GM21526 (cell line): ENCODE results near the gene ROS1.
A peak's percentile ranks its signal among the peaks of the same experiment; 100 is the strongest.
"Not testable (repeated sequence)": the region's sequence is repeated elsewhere in the genome, so short reads cannot be mapped to it uniquely, and the experiment has no call there.

ENCODE experiments used
- ATAC-seq: cut with Tn5 transposase; IDR thresholded peaks from one replicate; pipeline ENCODE4 v1.9.1; 2021; ENCODE audit warnings: moderate library complexity; ENCODE audit not compliant: unreplicated experiment, low FRiP score

ROS1 gene

DNA sequence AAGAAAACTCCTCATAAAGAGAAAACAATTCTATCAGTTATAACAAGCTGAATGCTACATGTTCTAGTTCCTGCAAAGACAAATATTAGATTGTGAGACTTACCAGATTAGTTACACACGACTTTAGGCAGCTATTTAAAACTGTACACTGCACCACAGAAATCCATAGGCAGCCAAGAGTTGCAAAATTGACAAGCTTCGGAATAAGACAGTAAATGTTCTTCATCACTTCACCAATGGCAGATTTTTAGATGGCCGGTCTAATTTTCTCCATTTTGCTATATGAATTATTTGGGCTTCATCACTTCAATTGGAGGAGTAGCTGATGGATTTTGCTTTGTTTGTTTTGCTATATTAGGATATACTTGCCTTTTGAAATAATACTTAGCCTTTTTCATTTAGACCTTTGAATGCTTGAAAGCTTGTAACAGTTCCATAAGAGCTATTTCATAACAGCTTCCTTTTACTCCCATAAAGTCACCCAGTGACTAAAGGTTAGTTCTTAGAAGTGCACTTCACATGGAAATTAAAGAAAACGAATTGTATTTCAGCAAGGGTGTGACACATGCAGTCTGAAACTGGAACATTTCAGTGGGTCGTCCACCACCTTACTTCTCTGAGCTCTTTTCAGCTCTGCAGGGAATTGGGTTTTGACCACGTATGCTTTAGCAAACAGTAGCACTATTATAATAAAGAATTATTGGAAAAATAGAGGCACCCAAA, at the start of gene ROS1:
ROS1 (minus strand) TSS at position 512 of the 723 bp plus-strand sequence; CDS start at position 226, 286 bp downstream.
- no peak for ATAC-seq

DNA sequence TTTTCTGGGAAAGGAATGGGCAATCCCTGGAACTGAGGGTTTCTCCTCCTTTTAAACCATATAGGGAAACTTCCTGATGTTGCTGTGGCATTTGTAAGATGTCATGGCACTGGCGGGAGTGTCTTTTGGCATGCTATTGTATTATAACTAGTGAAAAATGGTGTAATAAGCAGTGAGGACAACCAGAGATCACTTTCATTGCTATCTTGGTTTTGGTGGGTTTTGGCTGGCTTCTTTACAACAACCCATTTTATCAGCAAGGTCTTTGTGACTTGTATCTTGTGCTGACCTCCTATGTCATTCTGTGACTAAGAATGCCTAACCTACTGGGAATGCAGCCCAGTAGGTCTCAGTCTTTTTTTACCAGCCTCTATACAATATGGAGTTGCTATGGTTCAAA, 47.7 kb upstream of the ROS1 start:
- ATAC-seq: no peak

DNA sequence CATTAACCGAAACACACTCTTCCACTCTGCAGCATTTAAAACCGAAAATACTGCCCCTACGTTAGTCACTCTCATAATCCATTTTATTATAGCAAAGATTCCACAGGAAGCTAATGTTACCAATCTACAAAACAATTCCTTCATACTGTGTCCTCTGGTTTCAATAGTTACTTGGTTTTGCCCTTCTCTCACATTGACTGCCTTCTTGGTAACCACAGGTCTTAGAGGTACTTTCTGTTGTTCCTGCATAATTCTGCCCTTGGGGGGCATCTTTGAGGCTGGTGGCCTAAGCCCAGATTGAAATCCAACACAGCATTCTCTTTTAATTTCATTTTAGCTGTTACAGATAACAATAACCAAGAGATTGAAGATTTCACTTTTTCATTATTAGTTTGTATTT, 46.9 kb upstream of the ROS1 start:
- ATAC-seq: no peak

DNA sequence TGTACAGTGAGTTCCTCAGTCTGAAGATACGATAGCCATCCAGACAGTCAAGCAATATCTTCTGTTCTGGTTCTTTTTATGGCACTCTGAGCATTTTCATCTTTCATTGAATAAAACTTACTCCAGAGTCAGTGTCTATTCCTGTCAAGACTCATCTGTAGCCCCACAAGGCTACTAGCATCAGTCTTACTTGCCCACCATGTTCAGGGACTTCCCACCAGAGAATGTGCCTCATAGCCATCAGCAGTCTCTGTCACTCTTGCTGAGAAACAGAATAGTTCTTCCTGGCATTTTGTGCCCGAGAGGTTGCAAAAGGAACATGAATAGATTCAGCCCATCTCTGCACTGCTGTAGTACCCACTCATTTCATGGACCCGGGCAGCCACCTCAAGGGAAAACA, 44.0 kb upstream of the ROS1 start:
- ATAC-seq: no peak

DNA sequence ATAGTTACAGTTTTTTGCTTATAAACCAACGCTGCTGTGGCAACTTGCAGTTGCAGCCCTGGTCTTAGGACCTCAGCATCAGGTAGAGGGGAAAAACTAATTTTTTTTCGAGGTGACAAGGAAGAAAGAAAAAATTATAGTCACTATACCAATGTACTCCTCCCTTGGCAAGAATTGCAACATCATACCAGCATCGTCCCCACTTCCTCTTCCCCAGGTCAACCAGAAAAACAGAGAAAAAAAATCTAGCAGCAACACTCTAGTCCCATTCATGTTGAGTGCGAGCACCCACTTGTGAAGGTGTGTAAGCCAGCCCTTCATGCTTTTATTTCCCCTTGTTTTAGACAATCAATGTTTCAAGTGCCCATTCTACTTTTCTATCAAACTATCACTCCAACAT, 43.6 kb upstream of the ROS1 start:
- no peak for ATAC-seq

DNA sequence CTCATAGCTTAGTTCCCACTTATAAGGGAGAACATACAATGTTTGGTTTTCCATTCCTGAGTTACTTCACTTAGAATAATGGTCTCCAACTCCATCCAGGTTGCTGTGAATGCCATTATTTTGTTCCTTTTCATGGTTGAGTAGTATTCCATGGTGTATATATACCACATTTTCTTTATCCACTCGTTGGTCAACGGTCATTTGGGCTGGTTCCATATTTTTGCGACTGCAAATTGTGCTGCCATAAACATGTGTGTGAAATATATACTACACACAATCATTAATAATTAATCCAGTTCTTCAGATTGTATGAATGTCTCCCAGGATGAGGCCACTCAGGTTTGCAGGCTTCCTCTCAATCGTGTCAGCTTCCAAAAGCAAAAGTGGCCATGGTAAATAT, 42.8 kb upstream of the ROS1 start:
- ATAC-seq: not testable (repeated sequence)

DNA sequence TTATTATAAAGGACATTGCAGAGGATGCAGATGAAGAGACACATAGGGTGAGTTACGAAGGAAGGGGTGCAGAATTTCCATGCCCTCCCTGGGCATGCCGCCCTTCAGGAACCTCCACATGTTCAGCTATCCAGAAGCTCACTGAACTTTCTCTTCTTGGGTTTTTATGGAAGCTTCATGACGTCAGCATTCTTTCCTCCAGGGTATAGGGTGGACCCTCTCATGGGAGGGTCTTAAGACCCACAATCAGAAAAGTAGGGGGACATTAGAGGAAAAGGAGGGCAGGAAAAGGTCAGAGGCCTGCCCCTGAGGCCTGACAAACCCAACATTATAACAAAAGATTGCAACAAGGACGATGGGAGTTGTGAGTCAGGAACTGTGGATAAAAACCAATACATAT, 42.1 kb upstream of the ROS1 start:
- no peak for ATAC-seq

DNA sequence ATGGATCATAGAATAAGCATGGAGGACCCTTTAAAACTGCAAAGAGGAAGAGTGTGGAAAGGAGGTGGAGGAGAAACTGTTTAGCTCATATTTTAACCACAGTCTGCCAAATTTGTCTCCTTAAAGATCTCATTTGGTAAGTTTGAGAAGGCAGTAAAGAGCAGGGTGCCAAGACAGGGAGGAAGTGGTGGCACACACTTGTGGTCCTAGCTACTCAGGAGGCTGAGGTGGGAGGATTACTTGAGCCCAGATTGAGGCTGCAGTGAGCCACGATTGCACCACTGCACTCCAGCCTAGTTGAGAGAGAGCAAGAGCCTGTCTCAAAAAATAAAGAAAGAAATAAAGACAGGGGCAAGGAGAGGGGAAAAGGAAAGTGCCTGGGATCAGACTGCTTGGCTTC, 39.9 kb upstream of the ROS1 start:
- no peak for ATAC-seq

DNA sequence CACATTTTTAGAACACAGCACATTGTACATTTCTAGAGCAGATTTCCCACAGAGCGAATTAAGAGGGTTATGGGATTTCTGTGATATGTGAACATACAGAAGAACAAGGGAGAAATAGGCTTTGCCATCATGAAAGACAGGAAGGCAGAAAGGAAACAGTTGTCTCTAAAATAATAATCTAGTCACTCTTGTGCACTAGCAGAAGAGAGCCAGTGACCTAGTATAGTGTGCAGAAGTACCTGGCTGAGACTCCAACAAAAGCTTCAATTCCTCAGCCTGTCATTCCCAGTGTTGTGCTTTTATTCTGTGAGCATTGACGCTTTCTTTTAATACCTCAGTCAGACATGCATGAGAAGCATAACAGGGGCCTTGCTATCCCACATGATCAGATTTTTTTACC, 39.0 kb upstream of the ROS1 start:
- no peak for ATAC-seq

DNA sequence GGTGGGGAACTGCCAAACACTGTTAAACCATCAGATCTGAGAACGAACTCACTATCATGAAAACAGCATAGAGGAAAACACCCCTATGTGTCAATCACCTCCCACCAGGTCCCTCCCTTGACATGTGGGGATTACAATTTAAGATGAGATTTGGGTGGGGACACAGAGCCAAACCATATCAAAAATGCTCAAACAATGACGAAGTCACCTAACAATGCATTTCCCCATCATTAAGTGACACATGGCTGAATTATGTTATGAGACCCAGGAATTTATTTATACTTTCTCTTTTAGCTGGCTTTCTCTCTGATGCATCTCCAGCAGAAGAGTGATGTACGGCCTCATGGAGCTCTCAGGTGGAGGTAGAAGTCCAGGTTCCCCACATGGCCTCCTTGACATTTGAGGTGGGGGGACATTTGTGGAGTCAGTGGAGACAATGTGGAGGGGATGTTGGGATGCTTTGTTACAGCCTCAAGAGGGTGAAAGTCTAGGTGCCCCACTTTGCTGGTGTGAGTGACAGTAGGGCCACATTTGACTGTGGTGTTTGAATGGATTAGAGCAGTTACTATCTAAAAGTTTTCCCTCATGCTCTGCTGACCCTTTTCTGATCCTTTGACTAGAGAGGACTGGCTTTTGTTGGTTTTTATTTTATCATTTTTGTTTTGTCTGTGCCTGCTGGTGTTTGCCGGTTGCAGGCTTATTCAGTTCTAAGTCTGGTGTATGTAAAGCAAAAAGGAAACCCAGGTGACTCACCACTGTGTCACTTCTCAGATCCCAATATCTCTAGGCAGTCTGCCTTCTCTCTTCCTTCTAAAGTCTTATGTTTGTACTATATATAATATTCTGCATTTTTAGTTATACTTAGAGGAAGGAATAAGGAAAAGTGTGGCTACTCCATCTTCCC, 38.3 kb upstream of the ROS1 start:
- peak; percentile 76 for ATAC-seq

DNA sequence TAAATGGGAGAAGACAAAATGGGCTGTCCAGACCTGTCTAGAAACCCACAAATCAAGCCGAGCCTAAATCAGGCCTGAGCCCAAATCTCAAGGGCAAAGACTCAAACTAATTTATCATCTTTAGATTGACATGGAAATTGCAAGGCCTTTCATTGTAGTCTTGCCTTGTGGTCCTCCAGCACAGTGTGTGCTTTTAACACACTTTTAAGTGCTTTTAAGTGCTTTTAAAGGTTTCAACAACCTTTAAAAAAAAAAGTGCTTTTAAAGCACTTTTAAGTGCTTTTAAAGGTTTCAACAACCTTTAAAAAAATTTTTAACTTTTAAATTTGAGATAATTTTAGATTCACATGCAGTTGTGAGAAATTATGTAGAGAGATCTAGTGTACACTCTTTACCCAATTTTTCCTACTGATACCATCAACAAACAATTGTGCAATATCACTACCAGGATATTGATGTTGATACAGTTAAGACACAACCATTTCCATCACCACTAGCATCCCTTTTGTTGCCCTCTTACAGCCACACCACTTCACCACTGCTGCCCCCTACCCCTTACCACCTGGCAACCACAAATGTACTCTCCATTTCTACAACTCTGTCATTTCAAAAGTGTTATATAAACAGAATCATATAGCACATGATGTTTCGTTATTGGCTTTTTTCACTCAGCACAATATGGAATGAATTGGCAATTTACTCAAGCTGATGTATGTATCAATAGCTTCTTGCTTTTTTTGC, 33.6 kb upstream of the ROS1 start:
- ATAC-seq: no peak

DNA sequence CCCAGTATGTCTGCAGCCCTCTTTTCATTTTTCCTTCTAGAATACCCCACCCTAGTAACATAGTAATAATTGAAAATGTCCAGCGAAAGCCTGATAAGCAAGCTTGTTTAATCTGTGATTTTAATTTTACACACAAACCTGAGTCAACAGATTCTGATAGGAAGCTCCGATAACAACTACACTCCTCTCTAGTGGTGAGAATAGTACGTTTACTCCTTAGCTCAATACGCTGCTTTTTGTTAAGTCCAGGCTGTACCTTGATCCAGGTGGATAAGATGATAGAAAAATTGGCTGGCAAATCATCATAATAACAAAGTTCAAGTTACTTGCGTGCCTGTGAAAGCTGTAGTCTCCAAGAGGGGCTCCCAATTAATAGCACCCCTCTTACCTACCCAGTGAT, 31.3 kb upstream of the ROS1 start:
- ATAC-seq: no peak

DNA sequence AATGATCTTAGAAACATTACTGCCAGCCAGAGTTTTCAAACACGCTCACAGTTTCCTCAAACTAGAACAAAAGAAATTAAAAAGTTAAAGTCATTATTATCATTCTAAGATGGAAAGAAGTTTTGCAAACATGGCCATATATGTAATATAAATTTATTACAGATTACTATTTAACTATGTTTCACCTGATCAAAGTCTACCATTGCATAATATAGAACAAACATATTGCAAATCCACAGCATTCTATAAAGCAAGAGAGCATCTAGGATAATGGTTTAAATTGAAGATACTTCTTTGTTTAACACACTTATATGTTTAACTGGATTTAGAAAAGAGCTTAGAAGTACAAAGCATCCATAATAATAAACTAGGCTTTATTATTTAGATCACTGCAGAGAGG, 30.5 kb upstream of the ROS1 start:
- no peak for ATAC-seq

DNA sequence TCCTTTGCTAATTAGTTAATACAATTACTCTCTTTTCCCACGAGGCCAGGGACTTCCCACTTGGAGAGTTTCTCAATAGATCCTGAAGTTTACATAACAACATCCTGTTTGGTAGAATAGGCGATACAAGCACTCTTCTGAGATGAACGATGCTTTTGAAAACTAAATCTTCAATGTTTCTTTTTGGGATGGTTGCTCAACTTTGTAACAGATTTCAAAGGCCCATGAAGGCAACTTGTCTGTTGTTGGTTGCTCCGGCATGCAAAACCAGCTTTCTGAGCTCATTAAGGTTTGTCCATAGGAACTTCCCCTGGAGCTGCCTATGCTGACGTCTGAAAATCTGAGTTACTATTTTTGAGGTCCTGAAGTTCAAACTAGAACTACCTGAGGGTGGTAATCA, 25.9 kb upstream of the ROS1 start:
- no peak for ATAC-seq

DNA sequence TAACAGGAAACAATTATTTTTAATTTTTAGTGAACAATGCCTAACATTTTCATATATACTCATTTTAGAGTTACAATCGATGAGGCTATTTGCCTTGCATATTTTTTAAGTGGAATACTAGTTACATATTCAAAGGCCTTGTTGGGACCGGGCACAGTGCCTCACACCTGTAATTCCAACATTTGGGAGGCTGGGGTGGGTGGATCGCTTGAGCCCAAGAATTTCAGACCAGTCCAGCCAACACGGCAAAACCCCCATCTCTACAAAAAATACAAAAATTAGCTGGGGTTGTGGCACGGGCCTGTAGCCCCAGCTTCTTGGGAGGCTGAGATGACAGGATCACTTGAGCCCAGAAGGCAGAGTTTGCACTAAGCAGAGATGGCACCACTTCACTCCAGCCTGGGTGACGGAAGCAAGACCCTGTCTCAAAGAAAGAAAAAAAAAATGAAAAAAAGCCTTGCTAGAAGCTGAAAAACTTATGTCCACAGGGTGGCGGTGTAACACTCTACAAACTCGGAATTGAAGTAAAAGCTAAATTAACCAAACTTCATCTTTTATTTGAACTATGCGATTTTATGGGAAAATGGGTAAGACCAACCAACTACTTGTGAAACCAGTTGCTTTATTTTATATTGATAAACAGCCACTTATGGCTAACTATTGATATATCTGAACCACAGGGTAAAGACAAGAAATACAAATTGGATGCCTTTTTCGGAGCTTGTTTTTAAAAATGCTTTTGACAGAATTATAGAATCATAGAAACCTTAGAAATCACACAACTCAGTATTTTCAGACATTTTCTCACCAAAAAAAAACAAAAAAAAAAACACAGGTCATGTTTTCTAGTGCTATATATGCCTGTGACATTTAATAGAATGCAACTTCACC, 24.1 kb upstream of the ROS1 start:
- ATAC-seq: no peak

DNA sequence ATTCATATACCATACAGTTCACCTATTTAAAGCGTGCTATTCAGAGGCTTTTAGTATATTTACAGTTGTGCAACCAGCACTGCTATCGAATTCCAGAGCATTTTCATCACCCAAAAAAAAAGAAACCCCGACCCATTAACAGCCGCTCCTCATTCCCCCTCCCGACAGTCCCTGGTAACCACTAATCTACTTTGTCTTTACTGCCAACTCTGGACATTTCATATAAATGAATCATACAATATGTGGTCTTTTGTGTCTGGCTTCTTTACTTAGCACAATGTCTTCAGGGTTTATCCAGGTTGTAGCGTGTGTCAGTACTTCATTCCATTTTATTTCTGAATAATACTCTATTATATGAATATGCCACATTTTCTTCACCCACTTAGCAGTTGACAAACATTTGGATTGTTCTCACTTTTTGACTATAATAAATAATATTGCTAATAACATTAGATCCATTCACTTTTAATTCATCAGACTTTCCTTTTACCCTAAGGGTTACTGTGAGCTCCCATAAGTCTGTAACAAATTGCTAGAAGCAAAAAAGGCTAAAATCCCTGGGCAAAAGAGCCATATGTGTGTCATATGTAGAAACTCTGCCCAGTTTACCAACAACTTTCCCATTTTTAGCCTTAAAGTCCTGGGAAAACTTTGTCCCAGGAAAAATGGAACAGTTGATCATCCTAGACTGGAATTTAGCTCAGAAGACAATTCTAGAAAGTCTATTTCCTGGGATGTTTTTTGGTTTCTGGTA, 23.2 kb upstream of the ROS1 start:
- no peak for ATAC-seq

DNA sequence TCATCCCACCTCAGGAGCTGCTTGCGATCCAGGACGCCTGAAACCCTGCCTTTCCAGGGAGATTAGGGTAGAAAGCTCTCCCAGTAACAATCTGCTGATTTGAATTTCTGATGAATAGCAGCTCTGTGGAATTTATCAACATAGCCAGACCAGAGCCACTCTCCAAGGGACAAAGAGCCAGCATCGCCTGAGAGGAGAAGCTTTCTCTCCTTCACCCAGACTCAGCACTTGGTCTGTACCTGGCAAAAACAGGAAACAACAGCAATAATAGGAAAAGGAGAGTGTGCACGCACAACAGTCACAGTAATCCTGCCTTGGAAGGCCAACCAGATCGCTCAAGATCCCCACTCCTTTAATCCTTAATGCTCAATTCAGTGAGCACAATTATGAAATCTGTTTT, 22.3 kb upstream of the ROS1 start:
- ATAC-seq: no peak

DNA sequence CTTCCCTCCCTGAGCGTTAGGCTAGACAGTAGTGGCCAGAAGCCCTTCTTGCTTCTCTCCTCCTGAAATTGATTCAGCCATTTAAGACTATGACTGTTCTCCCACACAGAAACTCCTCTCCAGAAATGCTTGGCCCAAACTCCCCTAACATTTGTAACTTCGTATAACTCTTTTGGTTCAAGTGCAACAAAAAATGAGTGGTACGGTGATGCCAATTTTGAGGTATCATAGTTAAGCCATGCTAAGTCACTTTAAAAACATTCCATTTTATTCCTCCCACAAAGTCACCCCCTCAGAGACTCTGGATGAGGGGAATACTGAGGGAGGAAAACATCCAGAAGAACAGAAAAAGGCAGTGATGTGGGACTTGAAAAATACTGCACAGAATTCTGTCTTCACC, 21.1 kb upstream of the ROS1 start:
- no peak for ATAC-seq

DNA sequence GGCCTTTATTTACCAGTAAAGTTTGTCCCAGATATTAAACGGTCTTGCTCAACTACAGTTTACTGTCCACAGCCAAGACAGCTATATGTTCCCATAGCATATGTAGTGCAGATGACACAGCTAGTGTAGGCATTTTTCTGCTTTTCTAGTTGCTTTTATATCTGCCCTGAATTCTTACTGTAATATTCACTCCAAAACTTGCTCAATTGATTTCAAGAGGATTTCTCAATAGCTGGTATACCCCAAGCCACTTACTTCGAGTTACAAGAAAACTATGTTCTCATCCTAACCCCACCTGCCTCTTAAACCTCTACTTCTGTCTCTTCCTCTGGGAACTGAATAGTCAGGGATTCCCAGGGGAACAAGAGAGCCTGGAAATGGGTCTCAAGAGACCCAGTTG, 18.9 kb upstream of the ROS1 start:
- no peak for ATAC-seq

DNA sequence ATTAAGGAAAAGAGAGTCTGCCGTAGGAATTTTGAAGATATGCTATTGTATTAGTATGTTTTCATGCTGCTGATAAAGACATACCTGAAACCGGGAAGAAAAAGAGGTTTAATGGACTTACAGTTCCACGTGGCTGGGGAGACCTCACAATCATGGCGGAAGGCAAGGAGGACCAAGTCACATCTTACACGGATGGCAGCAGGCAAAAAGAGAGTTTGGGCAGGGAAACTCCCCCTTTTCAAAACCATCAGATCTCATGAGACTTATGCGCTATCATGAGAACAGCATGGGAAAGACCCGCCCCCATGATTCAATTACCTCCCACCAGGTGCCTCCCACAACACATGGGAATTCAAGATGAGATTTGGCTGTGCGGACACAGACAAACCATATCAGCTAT, 16.6 kb upstream of the ROS1 start:
- ATAC-seq: not testable (repeated sequence)
